Measurements from ENCODE around the gene LPAR4.
"Not testable (repeated sequence)": the region's sequence is repeated elsewhere in the genome, so short reads cannot be mapped to it uniquely, and the experiment has no call there.

LPAR4 gene

DNA sequence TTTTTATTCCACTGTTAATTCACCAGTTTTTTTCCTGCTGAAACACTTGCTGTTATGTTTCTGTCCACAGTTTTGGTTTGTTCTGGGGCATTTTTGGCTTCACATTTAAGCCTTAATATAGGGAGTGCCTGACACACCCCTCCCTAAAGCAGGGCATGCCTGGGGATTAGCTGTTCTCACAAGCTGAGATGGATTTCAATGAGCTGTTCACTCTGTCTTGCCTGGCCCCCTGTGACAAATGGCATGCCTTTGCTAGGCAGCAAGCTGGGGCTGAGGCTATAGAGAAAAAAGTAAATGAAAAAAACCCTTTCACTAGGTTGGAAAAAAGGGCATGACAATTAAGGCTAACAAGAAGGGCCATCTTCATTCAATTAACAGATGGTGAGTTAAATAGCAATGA, 22.4 kb downstream of the LPAR4 start:
- Mint-ChIP-seq H3K9me3 (no peaks in the 10 kb centered on the region), H3K27ac (no peak overlapping the region), H3K36me3 (ENCODE audit: insufficient read depth) (no peaks in the 10 kb centered on the region), H3K4me3 (no peak overlapping the region), H3K4me1 (ENCODE audit: low read depth in 2 of 2) (no peaks in the 10 kb centered on the region), H3K27me3 (no peaks in the 10 kb centered on the region)
- ATAC-seq (replicated peaks) (no peak), DNase-seq (no peak)

DNA sequence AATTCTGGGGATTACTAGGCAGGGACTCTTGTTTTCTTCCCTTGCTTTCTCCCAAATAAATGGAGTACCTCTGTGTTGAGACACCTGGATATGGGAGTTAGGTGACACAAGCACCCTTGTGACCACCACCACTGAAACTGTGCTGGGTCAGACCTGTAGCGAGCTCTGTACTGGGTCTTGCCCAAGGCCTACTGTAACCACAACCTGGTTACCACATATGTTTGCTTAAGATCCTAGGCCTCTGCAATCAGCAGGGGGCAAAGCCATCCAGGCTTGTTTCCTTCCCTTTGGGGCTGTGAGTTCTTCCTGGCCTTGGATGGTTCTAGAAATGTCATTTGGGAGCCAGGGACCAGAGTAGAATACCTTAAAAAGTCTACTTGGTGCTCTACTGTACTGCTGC, 49.4 kb downstream of the LPAR4 start:
- H3K4me3 Mint-ChIP-seq: no peak overlapping the region
- H3K9me3 Mint-ChIP-seq: no peaks in the 10 kb centered on the region
- no peak for ATAC-seq (replicated peaks)
- H3K36me3 Mint-ChIP-seq (ENCODE audit: insufficient read depth): no peaks in the 10 kb centered on the region
- H3K27ac Mint-ChIP-seq: no peak overlapping the region
- H3K27me3 Mint-ChIP-seq: no peaks in the 10 kb centered on the region
- H3K4me1 Mint-ChIP-seq (ENCODE audit: low read depth in 2 of 2): peaks cover 0 to 2% of the 10 kb centered on the region in 2 donors
- DNase-seq: no peak

- H3K9me3 Mint-ChIP-seq: no peaks in the 10 kb centered on the region
- H3K4me3 Mint-ChIP-seq: no peak overlapping the region
- H3K27ac Mint-ChIP-seq: no peak overlapping the region
- ATAC-seq (replicated peaks) (no peak), DNase-seq (no peak)
- H3K36me3 Mint-ChIP-seq (ENCODE audit: insufficient read depth): no peaks in the 10 kb centered on the region
- H3K4me1 Mint-ChIP-seq (ENCODE audit: low read depth in 2 of 2): peaks cover 0 to 2% of the 10 kb centered on the region in 2 donors
- no peaks in the 10 kb centered on the region for H3K27me3 Mint-ChIP-seq
These were observed 52.6 kb downstream of the LPAR4 start for GRCh38 chrX:78800114-78800513.

DNA sequence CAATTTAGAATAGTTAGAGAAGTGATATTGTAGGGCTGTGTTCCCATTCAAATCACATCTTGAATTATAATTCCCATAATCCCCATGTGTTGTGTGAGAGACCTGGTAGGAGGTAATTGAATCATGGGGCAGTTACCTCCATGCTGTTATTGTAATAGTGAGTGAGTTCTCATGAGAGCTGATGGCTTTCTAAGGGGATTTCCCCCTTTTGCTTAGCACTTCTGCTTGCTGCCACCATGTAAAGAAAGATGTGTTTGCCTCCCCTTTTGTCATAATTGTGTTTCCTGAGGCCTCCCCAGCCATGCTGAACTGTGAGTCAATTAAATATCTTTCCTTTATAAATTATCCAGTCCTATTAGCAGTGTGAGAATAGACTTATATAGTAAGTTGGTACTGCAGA, 53.2 kb downstream of the LPAR4 start:
- no peak overlapping the region for H3K27ac Mint-ChIP-seq
- no peaks in the 10 kb centered on the region for H3K27me3 Mint-ChIP-seq
- no peaks in the 10 kb centered on the region for H3K9me3 Mint-ChIP-seq
- no peaks in the 10 kb centered on the region for H3K36me3 Mint-ChIP-seq (ENCODE audit: insufficient read depth)
- peaks cover 0 to 2% of the 10 kb centered on the region in 2 donors for H3K4me1 Mint-ChIP-seq (ENCODE audit: low read depth in 2 of 2)
- DNase-seq (no peak), ATAC-seq (replicated peaks) (no peak)
- H3K4me3 Mint-ChIP-seq: no peak overlapping the region

DNA sequence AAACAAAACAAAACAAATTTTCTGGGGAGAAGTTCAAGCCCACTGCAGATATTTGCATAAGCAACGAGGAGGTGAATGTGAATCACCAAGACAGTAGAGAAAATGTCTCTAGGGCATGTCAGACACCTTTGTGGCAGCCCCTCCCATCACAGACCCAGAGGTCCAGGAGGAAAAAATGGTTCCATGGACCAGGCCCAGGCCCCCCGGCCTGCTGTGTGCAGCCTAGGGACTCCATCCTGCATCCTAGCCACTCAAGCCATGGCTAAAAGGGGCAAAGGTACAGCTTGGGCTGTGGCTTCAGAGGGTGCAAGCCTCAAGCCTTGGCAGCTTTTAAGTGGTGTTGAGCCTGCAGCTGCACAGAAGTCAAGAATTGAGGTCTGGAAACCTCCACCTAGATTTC, 54.0 kb downstream of the LPAR4 start:
- H3K36me3 Mint-ChIP-seq (ENCODE audit: insufficient read depth): no peaks in the 10 kb centered on the region
- H3K9me3 Mint-ChIP-seq: no peaks in the 10 kb centered on the region
- ATAC-seq (replicated peaks) (no peak), DNase-seq (no peak)
- peaks cover 0 to 2% of the 10 kb centered on the region in 2 donors for H3K4me1 Mint-ChIP-seq (ENCODE audit: low read depth in 2 of 2)
- H3K27me3 Mint-ChIP-seq: no peaks in the 10 kb centered on the region
- no peak overlapping the region for H3K4me3 Mint-ChIP-seq
- no peak overlapping the region for H3K27ac Mint-ChIP-seq

- not testable (repeated sequence) for H3K27ac Mint-ChIP-seq; H3K27me3 Mint-ChIP-seq; H3K4me1 Mint-ChIP-seq (ENCODE audit: low read depth in 2 of 2); DNase-seq; H3K4me3 Mint-ChIP-seq; ATAC-seq (replicated peaks); H3K9me3 Mint-ChIP-seq; H3K36me3 Mint-ChIP-seq (ENCODE audit: insufficient read depth)
These were observed 55.0 kb downstream of the LPAR4 start for GRCh38 chrX:78802526-78802925.
